ENCODE data around the gene LRTM1.

LRTM1 gene

DNA sequence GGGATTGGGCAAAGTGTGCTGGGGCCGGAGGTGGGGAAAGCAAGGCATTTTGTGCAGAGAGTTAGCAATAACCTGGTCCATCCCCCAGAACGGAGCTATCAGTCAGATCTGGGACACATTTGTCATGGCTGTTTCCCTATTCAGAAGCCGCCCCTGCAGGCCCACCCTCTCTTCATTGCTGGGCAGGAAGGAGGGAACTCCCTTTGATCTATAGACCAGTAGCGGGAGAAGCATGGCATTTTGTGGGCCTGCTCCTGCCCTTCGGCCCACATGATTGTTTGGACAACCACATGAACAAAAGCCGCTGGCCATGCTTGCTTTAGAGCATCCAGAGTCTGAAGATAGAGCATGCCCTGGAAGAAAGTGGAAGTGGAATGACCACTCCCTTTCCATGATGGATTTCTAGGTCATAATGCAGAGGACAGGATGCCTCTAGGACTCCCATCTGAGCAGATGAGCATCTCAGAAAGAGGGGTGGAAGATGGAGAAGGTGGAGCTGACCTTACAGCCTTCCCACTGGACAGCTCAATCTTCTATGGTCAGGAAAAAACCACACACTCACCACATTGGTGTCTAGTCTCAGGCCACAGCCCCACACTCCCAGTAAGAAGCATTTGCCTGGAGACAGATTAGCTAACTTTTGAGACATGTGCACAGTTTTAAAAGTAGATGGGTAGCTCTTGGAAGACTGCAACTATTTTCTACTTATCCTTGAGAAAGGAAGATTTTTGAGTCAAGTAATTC lies 11.9 kb upstream of the LRTM1 start:
- DNase-seq: no peak

DNA sequence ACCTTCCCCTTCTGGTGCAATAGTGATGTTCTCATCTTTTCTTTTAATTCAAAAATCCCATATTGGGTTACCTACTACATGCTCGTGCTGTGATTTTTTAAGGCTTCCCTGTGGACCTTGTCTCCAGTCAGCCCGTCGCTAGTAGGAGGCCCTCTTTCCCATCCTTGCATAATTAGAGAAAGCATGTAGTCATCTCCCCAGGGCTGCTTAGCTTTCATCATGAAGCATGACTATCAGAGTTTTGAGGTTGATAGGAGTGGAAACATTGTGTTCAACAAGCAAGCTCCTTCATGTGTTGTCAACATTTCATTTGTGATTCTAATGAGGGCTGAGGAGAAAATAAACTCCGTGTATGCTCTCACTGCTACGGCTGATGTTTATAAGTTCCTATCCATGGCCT lies 8.7 kb upstream of the LRTM1 start:
- DNase-seq: no peak

DNA sequence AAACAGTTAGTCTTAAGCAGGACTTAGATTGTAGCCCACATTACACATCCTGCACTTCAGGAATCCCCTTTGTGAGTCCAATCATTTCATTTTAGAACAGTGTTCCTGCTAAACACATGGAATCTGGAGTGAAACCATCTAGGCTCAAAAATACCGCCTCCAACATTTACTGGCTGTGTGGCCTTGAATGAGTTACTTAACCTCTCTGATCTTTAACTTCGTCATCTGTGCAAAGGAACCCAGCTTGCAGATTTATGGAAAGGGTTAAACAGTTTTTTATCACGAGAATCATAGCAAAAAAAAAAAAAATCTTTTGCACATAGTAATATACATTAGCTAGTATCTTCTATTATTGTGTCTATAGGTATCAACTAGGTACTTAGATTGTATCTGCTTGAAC lies 8.0 kb upstream of the LRTM1 start:
- no peak for DNase-seq

DNA sequence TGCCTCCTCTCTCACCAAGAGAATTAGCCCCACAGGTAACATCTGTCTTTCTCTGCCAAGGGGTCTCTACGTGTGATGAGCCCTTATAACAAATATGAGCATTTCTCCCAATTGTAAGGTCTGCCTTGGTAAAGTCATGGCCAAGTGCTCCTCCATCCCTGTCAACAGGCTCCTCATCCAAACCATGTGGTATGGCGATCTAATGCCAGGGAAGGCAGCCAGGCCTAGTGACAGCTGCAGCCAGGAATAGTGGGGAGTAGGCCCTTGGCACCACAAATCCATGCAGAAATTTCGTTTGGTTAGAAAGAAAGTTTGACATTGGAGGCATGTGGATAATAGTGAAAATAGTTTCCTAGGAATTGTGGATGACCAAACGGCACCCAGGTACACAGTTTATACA lies 4.7 kb upstream of the LRTM1 start:
- no peak for DNase-seq

DNA sequence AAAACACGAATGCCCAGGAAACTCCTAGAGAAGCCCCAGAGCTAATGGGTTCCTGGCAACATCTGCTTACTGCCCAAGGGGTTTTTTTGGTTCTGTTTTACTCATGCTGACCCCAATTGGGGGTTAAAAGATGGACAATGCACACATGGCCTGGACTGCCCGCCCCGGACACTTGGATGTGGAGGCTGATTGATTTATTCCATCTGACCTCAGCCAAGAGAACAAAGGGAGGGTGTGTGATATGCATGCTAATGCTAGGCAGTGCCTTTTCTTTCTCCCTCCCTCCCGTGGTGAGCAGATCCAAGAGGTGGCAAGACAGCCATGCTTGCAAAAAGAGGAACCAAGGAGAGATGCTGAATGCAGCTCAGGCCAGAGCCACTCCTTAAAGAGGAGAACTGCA lies 3.3 kb upstream of the LRTM1 start:
- no peak for DNase-seq

DNA sequence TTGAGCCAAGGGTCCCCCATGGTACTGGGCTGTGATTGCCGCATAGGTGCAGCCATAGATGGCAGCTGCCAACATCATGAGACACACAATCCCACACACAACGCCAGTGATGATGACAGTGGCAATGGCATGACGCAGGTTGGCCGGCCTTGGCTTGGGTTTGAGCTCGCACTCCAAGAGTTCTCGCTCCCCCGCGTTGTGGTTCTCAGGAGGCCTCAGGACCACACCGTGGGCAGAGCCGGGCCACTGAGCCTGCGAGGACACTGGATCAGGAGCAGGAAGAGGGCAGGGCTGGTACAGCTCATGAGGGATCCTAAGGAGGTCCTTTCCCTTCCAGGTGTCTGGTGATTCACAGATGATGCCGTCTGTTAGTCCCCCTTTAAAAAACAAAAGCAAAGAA lies 9.3 kb downstream of the LRTM1 start:
- no peak for DNase-seq

DNA sequence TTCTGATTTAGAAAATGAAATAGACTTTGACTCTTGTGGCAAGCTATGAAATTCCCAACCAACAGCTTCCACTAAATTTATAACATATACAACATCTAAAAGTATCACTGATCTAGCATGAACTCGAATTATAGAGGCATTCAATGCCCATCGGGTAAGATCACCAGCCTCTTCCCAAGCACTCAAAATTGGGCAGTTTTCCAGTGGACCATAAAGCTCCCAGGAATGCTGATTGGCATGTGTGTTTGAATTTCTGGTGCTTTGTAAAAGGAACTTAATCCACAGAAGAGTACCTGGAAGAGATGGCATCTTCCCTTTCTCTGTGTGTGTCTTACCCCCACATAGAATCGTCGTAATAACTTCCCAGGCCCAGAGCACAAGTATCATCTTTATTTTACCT lies 10.0 kb downstream of the LRTM1 start:
- DNase-seq: no peak

DNA sequence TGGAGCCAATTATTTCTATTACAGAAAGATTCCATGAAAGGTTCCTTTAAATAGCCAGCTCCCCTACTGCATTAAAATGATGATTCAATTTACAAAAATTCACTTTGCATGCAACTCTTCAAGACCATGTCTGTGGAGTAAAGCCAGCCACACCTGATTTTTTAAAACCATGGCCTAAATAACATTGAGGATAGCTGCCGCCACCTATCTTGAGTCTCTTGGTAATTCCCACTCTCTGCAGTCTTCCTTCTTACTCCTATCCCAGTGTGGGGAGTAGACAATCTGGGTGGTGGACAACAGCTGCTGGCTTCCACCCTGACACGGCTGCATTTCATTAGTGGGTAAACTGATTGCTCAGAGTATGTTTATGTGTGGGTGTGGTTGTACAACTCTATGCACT lies 10.7 kb downstream of the LRTM1 start:
- no peak for DNase-seq

DNA sequence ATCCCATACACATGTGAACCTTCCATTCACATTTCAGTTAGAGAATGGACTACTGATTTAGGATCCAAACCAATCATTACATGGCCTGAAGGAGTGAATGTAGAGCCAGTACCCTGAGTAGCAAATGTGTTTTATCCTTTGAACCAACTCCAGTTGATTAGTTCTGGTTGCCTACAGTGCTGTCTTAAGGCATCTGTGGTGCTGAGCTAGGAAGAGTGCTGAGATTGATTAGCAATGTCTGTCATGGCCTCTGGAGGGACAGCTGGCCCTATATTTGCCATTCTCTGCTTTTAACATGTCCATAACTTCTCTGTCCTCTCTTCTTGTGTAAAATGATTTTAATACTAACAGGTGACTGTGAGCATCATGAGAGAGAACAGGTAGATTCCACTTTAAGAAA lies 11.1 kb downstream of the LRTM1 start:
- no peak for DNase-seq

DNA sequence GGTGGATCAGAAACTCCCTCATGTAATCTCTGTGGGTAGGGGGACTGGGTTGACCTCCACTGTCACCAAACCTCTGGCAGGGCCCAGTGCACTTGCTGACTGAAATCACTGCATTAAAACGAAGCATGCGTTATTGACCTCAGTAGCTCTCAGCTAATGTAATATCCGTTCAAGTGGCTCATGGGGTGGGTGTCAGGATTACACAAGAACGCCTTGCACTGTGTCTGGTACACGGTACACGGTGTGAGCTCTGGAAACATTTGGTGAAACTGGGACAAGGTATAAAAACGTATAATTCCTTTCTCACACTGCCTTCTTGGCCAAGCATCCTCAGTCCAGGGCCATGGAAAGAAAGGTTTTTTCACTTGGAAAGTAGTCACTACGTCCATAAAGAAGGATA lies 11.9 kb downstream of the LRTM1 start:
- DNase-seq: no peak

DNA sequence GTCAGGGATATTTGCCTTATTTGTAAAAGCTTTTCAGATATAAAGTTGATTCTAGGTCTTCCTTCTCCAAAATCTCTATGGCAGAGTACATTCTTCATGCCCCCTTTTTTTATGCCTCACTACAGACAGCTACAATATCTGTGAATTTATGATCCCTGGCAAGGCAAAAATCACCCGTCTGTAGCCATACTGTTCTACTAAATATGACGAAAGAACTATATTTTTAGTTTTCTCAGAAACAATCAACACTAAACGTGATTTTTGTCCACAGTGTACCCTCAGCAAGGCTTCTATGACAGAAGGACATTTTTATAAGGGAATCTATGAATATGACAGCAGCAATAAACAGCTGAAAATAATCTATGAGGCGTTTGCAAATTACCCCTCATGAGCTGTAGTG lies 12.7 kb downstream of the LRTM1 start:
- no peak for DNase-seq

DNA sequence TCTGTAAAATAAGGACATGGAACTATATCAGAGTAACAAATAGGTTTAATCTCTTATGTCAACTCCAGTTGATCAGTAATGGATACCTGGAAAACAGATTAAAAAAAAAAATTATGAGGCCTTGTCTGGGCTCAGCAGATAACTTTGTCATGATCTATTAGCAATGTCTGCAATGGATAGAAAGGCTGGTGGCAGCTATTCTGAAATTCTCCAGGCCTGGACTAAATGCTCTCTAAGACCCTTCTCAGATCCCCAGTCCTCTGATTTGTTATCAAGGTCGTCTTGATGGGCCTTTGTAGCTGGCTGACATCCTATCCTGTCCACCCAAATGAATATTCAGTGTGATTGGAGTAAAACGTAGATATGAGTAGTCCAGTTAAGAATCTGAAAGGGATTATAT lies 13.7 kb downstream of the LRTM1 start:
- no peak for DNase-seq

DNA sequence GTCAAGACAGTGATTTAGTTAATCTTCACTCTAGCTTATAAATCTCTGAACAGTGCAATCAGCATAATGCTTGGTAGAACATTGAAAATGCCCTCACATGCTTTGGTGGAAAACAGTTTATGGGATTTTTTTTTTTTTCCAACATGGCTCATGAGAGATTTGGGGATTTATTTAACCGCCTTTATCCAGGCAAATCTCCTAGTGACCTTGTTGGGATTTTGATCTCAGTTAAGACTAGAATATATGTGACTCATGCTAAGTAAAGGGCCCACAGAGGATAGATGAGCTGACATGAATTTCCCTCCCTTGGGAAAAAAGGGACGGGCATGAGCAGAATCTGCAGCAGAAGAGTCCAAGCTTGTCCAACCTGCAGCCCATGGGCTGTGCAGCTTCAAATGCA lies 18.7 kb downstream of the LRTM1 start:
- no peak for DNase-seq

DNA sequence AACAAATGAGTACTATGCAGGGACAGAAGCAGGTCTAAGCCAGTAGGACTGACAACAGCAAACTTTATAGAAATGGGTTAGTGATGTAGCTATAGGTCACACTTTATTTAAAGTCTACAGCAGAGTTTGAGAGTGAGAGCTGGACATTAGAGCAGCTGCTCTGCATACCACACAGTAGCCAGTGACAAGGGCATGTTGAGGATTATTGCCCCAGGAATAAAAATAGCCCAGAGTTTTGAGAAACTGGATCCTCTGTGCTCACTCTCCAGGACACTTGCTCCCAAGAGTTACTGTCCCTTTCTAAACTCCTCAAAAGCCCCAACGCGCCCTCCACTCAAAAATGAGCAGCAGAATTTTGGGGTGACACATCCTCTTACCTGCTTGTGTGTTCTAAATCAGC lies 21.1 kb downstream of the LRTM1 start:
- DNase-seq: no peak

DNA sequence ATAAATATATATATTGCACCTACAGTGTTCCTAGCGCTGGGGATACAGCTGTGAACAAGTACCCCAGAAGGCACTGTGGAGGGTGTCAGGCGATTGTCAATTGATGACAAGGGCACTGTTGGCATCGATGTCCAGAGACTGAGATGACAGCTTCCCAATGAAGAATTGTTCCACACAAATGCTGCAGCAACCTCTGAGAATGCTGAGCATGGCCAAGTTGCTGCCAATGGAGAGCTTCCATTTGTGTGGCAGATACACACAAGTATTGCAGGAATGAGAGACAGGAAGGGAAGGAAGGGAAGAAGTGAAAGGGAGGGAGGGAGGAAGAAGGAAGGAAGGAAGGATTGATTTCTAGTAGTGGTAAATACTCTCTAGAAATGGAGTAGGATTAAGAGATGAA lies 21.9 kb downstream of the LRTM1 start:
- no peak for DNase-seq

DNA sequence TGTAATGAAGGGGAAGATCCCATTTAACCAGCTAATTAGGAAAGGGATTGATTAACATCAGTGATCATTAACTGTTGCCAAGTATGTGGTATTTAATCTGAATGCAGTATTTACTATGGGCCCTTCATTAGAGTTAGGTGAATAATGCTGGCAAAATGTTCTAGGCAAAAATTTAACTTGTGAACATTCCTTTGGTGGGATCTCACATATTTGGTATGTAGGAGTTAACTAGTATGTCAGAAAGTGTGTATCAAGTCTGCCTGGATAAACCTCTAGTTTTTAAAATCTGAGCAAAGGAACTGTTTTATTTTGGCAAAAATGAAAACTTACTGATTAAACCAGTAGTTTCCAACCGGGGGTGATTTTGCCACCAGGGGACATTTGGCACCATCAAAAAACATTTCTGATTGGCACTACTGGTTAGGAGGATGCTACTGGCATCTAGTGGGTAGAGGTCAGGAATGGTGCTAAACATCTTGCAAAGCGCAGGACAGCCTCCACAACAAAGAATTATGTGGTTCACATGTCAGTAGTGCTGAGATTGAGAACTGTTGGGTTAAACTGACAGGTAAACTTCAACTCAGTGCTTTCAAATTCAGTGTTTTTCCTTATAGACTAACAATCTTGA lies 22.5 kb downstream of the LRTM1 start:
- no peak for DNase-seq

DNA sequence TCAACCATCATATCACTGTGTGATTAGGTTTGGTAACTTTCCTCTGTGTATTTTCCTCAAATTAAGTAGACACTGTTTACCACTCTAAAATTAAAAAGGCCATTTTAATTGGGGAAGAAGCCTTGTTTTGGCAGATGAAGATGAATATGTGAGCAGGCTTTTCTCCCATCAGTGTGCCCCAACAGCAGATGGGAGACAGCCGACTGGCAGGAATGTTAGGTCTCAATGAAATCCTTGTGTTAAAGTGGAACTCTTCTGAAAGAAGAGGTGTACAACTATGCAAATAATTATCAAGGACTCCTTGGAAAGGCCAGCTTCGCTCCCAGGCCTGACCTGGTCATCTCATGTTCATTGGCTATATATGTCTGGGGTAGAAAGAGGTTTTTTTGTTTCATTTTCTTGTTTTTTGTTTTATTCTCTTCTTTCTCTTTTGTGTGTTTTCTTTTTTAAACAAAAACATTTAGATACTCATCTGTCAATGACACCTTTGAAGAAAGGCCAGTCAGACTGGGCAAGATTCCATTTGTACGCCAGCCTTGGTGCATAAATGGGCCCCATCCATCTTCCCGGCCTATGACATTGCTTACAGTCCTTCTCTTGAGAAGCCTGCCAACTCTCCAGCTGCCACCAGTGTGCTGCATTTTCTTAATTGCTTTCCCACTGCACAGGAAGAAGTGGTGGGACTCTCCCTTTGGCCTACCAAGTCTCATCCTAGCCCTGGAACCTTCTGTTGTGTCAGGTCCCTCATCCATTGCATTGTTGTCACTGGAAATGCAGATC lies 25.8 kb downstream of the LRTM1 start:
- DNase-seq: no peak

DNA sequence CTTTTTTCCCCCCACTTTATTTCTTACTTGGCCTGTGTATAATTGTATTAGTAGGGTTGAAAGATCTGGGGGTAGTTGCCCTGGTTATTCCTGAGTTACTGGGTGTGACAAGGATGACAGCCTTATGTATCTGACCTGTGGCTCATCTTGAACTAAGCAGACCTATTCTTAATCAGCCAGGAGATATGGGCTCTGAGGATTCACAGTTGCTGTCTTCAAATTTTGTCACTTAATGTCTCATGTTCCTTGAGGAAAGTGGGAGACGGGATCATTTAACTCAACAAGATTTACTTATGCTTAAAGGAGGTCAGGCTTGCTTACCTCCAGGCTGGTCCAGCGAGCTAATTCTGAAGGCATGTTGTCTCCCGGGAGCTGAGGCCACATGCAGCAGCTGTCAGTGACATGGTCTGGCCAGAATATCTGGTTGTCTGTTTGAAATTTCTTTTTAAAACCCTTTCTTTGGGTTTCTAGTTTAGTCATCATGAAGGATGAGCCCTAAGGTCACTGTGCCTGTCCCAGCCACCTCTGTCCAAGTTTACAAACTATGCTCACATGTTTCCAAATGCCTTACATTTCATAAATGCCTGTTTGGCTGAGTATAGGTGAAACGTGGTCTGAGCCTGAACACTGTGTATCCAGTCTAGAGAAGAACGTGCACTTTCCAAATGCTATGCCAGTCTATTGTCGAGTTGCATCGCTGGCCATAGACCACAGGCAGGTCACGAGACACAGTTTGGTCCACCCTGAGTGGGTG lies 26.8 kb downstream of the LRTM1 start:
- DNase-seq: no peak

DNA sequence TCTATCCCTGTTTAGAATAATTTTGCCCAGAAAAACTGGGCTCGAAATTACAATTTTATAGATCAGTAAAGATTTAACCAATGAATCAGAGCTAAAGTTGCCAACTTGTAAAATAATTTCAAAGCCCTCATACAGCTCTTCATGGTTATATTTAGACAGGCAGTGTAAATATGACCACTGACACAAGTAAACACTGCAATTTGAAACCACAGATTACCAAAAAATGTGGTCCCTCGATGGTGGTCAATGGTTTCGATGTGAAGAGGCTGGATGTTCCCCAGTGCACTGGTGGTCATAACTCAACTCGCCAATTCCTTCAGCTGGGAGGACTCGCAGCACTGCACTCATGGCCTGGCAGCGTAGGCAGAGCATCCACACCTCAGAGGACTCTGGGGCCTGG lies 28.6 kb downstream of the LRTM1 start:
- DNase-seq: no peak

DNA sequence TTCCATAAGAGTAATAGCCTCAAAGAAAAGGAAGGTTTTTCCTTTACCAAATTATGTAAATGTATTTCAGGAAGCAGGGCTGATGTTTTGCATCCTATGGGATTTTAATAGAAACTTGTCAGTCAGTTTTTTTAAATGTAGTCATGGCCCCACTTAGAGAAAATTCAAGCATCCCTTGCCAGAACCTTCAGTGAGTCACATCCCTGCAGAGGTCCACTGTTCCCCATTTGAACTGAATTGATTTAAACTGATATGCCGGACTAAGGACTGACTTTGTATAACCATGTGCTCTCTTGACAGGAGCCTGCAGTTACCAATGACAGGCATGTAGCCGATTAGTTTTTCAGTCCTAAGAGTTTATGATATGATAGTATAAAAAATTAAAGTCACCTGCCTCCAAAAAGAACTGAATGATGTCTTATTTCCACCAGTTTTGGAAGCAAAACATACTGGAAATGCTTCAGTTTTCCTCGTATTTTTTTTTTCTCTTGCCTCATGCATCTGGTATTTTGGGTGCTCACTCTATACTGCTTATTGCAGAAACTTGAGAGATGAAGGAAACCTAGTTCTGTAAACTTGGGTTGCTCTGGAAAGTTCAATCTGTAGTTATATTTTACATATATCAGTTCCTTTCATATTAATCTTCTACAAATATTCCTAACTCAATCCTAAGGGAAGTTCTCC lies 30.7 kb downstream of the LRTM1 start:
- DNase-seq: no peak

DNA sequence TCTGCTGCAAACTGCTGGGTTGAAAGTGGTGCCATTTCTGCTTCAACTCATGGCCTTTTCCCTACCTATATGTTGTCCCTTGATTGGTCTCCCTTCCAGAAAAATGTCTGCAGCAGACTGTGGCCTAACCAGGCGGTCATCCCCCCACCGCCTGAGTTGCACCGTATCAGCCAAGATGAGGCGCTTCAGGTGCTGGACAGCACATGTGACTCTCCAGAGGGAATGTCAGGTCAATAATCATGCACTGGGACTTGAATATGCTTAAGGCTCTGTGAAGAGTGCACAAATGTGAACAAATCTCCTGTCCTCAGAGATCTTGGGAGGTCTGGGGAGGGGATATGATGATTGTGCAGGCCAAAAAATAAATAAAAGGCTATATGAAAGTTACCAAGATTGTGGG lies 32.2 kb downstream of the LRTM1 start:
- no peak for DNase-seq

DNA sequence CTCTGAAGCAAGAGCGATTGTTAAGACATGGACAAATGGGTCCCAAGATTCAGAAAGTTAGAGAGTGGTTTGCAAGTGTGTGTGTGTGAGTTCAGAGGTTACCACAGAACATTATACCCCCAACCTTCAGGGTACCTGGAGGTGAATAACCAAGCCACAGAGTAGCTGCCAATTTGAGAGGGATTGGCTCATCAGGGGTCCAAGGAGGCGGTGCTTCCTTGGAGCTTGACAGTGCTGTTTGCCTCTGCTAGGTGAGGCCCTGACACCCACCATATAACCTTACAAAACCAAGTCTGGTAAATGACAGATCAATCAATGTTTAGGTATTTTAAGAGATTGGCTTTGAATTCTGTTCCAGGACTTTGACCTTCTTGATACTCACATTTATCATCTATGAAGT lies 35.7 kb downstream of the LRTM1 start:
- no peak for DNase-seq

DNA sequence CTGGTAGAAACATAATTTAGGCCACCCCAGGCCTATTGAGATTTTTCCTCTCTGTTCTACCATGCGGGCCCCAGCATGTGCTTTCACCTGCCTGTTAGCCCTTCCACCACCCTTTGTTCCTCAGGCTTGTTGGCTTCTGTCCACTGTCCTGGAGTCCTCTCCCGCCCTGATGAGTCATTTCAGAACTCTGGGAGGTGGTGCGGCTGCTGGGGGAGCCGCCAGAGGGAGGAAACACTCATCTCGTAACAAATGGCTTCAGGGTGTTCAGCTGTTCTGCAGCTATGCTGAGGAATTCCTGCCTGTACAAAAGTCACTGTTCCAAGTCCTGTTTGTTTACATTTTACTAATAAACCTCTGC lies 36.3 kb downstream of the LRTM1 start:
- DNase-seq: no peak

Measured in activated CD4-positive, alpha-beta T cell treated with anti-CD3 and anti-CD28 coated beads, Interleukin-2, amount 50 U/mL, for 1 hour (primary cell).